Ammon's horn (tissue), 1 donor: ENCODE results near the gene TAP1.

Source experiments
- DNase-seq: peaks from one replicate; pipeline ENCODE4 v3.0.0-alpha.2; 2016; ENCODE audit warnings: low spot score

Gene TAP1

DNA sequence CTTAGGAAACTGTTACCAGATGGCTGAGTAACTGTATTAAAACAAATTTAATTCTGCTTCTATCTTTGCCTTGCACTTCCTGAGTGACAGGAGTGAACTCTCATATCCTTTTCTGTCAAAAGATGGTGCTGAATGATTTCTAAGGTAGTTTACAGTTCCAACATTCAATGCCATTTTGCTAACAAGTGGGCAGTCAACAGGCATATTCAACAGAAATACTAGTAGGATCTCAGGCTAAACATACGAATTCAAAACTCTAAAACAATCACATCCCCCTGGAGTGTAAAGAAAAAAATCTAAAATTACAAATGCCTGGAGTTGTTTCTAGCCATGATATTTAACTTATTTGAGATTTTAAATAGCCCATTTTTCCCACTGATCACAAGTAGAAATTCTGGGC lies 7.2 kb upstream of the TAP1 start:
- DNase-seq, result no peak

DNA sequence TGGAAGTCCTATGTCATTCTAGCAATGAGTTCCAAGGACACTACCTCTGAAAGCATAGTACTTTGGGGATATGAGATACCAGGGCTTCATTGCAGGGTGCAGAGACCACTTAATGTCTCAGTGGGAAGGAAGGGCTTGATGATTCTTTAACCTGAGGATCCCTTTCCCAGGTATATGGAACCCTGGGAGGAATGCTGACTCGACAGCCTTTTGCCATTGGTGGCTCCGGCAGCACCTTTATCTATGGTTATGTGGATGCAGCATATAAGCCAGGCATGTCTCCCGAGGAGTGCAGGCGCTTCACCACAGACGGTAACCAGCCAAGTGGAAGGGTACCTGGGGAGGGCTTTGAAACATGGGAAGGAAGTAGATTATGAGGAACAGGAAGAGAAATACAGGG lies 4.7 kb upstream of the TAP1 start:
- no peak for DNase-seq

DNA sequence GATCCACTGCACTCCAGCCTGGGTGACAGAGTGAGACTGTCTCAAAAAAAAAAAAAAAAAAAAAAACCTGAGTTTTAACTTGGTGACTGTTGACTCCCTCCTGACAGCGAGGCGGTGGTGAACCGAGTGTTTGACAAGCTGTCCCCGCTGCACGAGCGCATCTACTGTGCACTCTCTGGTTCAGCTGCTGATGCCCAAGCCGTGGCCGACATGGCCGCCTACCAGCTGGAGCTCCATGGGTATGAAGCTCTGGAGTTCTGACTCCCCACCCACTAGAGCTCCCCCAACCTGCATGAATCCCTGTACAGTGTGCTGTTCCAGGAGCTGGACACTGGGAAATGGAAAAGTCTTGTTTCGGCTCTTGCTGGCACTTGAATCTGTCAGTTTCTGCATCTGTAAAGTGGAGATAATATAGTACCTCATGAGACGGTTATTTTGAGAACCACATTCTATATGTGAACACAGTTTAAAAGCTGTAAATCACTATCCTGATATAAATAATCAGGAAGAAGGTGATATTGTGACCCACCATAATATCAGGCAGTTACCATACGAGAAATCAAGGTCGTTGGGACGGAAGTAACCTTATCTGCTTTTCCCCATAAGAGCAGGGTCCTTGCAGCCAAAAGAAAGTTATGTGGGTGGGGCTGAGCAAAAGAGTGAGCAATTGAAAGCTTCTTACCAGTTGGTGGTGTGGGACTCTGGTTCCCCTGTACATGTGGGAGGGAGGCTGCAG lies 3.8 kb upstream of the TAP1 start:
- no peak for DNase-seq

DNA sequence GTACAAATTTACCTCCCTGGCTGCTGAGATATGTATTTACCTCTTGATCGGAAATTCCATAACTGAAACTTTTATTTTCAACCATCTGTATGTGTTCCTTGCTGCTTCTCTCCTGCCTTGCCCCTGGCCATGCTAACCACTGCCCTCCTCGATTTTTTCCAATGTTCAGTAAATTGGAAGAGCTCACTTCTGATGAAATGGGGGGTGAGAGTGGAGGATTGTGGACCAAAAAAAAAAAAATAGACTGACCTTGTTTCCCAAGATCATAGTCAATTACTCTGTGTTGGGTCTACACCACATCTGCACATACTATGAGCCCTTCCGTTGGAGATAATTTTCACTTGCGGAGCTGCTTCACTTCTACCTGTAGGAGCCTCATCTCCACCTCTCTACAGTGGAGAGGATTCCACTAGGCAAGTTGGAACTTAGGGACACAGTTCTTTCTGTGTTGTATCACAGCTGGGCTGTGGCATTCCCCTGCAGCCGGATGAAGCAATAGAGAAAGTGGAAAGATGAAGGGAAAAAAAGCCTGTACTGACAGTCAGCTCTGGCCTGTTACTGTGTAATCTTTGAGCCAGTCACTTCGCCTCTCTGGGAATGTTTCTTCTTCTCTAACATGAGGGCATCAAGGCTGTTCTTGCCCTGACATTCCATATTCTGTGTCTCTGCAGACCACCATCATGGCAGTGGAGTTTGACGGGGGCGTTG lies 2.1 kb upstream of the TAP1 start:
- no peak for DNase-seq

DNA sequence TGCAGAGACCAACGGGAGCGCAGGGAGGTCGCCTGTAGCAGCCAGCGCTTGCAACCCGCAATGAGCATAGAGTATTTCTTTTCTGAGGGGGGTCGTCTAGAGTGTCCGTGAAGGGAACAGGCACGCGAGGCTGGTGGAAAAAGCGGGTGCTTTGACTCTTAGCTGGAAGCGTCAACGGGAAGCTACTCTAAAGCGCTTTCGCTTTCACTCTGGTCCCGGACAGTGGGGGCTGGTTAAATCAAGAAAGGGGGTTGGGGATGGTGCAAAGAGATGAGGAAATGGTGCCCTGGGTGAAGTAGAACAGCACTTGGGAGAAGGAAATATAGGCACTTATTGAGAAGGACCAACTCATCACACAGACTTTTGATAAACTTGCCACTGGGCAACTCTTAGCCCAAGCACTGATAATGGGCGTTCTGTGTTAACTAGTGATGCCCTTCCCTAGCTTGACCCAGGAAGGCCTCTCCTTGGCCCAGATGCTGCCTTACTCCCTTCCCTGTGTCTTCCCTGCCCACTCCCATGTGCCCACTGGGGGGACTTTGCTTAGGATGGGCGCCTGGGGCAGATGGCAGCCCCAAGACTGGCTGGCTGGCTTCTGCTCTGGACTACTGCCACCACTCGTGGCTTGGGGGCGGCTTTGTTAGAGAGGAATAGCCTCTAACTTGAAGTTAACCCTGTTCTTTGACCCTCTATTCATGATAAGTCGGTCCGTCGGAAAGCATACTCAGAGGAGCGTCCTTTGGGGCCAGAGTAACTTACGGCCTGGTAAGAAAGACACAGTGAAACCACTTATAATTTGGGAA lies 1.1 kb upstream of the TAP1 start:
- no peak for DNase-seq

DNA sequence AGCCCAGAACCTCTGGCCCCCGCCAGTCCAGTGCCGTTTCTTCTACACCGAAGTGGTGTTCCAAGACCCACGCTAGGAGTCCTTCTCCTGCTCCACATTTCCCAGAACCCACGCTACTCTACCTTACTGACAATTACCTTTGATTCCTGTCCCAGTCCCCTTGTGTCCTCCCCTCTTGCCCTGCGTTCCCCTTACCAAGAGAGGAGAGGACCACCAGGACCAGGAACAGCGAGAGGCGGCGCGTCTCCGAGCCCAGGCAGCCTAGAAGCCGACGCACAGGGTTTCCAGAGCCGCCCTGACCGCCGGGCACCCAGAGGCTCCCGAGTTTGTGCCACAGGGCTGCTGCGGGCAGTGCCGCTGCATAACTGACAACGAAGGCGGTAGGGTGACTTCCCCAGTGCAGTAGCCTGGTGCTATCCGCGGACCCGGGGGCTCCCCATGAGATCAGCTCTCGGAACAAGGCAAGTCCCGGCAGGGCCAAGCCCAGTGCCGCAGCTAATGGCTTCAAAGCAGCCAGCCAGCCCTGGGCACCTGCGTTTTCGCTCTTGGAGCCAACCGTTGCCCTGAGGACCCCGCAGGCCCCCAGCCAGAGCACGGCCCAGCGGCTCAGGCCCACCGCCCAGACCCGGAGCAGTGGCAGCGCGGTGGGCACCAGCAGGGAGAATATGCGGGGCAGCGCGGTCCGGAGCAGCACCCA lies 512 bp downstream of the TAP1 start:
- peak; percentile 54 for DNase-seq

DNA sequence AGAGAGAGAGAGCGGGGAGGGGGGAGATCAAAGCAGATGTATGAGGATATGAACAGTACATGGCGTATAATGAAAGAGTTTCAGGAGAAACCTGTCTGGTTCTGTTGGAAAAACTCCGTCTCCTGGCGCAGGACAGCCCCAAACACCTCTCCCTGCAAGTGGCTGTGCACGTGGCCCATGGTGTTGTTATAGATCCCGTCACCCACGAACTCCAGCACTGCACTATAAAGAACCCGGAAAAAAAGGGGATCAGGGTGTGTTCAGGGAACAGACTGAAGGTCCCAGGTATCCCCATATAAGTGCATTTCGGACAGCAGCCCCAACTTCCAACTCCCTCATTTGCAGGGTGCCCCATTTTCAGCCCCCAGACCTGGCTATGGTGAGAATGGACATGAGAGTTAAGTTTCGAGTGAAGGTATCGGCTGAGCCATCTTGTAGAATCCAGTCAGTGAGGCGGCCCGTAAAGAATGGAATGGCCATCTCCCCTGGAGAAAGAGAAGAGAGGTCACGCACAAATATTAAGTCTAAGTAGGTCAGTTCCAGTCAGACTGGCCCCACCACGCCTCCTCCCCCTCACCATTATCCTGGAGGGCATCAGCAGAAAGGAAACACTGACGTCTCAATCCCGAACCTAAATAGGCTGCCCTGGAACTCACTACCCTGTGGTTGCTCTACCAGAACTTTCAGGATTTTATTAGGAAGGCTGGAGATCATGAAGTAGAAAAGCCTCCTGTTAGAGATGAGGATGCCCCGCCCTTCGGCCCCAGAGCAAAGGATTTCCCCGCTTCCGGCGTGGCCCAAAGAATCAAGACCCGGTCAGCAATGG lies 1.3 kb downstream of the TAP1 start:
- no peak for DNase-seq

DNA sequence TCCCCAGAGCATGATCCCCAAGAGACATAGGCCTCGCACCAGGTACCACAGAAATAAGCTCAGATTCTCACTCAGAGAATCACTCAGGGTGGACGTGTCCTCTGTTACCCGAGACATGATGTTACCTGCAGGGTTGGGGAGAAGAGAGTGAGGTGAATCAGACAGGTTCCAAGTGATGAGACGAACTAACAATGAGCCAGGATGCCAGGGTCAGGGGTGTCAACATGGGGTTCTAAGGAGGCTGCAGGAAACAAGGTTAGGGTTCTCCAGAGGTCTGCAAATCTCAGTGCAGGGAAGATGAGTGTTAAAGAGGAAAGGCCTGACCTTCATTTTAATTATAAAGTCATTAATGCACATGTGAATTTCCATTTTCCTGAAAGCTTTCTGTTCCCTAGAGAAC lies 2.5 kb downstream of the TAP1 start:
- DNase-seq, result no peak

DNA sequence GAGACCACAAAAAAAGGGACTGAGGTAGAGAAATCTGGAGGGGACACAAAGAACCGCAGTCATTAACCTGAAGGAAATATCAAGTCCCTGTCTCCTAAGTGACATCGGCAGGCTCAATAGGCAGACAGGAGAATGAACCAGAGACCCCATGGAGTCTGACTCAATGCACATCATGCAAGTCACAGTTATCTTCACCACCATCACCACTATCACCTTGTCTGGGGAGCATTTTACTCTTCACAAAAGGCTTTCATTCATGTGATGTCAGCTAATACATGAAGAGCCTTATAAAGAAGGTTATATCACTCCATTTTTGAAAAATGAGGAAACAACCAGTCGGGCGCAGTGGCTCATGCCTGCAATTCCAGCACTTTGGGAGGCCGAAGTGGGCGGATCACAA lies 4.4 kb downstream of the TAP1 start:
- no peak for DNase-seq

DNA sequence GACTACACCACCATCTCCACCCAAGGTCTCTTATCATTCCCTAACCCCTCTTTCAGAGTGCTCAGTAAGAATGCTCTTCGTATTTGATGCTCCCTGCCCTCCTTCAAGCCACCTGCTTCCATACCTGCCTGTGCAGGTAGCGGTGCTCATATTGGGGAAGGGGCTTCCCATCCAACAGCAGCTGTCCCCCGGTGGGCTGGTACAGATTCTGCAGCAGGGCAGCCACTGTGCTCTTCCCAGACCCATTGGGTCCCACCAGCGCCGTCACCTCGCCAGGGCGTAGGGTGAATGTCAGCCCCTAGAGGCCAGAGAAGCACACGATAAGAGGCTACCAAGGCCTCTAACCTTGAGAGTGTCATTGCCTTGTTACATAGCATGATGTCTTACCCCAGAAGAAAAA lies 5.7 kb downstream of the TAP1 start:
- DNase-seq, result no peak

DNA sequence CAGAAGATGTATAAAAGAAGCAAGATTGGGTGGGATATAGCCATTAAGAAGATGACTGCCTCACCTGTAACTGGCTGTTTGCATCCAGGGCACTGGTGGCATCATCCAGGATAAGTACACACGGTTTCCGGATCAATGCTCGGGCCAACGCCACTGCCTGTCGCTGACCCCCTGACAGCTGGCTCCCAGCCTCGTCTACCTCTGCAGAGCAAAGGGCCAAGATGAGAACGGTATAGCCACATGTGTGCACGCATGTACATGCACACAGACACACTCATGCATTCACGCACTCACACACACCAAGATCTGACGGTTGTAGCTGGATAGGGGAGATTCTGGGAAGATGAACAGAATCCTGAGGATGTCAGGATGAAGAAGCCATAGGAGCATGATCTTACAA lies 6.5 kb downstream of the TAP1 start:
- no peak for DNase-seq

DNA sequence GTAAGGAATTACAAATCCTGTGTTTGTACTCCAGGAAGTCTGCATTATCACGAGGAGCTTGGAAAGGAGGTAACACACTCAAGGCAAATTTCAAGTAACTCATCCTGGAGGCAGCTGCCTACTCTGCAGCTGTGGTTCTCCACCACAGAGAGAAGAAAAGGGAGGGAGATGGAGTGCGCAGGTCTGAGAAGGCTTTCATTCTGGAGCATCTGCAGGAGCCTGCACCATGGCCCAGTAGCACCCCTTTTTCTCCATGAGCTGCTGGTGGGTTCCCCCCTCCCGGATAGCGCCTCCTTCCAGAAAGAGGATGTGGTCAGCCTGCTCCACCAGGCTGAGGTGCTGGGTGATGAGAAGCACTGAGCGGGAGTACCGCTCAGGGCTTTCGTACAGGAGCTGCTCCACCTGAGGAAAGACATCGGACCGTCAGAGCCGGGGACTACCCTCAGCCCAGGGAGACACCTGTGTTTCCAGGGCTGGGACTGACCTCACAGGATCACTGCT lies 8.1 kb downstream of the TAP1 start:
- DNase-seq, result peak; percentile 56

DNA sequence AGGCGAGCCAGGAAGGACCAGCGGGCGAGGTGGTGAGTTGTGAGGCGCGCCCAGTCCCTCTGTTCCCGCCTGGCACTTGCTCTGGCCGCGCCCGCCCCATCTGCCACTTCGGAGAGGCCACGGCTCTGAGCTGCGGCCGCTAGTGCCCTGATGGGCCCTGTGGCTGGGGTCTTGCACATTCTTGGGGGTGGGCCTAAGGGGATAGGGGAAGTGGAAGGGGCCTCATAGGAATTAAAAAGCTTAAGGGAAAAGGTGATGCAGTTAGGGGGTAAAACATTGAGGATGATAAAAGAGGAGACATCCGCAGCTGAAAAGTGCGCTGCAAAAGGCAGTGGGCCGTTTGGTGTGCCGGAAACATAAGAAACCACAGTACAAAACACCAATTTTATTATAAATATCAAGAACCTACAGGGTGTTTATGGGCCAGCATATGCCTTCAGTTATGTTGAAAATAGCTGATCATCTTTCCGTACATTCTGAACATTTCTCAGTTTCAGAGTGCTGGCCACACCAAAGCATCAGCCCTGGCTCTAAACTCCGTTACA lies 8.6 kb downstream of the TAP1 start:
- DNase-seq, result no peak

DNA sequence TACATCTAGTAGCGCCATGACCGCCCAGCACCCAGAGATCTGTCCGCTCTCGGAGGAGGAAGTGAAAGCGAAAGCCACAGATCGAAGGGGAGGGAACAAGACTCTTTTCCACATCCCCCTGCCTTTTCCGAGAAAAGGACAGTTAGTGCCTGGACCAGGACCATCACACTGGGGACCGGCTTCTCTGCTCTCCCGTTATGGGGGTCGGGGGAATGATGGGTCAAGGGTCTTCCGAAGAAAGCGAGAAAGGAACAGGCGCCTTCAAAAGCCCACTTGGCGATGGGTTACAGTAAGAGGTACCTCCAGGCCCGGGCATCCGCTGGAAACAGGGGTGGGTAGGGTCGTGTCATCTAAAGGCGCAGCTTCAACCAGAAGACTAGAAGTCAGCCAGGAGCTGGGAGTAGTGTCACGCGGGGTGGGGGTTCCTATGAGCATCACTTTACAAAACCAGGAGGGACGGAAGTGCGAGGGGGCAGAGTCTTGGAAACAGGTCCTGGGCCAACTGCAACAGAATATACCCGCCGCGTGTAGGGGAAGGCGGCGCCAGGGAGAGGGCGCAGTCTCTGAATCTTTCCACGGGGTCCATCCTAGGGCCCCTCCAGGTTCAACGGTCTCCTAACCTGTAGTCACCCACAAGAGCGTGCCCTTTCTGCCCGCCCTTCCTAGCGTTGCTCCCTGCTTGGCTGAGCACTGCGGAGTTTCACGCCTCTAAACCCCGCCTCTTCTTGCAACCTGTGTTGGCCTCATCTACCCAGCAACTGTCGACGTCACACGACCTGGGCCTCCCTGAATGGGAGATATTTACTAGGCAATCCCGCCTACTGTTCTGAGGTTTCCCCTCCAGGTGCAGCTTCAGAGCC lies 9.3 kb downstream of the TAP1 start, which contains the start of gene PSMB8:
Gene PSMB8 (minus strand): TSS at position 69 of the 860 bp plus-strand sequence. CDS start 51 bp downstream, at position 18.
- DNase-seq, result peak; percentile 98

DNA sequence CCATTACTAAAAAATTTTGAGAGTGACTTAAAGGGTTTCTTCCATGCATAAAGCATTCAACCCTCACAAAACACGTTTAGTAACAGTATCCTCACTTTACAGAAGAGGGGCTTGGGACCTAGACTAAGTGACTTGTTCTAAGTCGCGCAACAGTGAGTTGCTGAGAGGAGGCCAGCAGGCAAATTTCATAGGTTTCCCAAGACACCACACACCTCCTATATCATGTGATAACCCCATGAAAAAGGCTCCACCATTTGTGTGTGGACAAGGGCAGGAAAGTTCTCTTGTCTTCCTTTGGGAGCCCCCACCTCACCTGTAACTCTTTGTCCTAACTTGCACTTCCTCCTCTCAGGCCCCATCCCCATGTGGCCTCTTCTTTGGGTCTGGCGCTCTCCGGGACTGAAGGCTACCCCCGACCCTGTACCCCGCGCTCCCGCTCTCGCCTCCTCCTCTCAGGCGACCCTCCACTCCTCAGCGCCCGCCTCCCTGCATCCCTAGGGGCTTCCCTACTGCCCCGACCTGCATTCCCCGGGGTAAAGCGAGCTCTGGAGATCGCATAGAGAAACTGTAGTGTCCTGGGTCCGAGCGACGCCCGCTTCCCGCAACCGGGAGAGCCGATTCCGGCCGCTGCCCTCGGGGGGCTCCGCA lies 10.0 kb downstream of the TAP1 start:
- no peak for DNase-seq

DNA sequence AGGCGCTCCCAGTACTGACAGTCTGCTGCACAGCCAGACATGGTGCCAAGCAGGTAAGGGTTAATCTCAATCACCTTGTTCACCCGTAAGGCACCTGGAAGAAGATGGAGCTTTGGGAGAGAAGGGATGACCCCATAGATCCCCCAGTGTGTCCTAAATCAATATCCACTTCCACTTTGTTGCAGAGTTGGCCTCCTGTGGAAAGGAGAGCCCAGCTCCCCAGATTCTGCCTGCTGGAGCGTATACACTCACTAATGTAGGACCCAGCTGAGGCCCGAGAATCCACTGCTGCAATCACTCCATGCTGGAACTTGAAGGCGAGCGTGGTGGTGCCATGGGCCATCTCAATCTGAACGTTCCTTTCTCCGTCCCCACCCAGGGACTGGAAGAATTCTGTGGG lies 10.8 kb downstream of the TAP1 start:
- DNase-seq, result no peak

DNA sequence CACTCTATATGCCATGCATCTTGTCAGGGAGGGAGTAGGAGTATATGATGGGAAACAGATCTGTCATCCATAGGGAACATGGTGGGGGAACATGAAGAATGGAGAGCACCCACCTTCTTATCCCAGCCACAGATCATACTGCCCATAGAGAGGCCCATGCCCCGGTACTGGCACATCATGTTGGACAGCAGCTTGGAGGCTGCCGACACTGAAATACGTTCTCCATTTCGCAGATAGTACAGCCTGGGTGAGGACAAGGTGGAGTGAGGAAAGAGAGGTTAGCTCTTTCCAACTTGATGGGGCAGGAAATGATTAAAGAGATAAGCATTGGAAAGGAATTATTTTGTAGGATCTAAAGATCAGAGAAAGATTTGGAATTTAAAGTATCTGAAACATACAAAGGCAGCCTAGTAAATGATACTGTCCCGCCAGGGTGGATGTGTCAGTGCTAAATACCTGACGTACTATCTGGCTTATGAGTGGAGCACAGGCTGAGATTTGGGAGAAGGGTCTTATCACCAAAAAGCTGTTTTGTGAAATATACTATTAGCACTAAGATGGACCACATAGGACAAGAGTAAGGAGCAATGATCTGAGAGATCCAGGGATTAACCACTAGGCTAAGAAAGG lies 11.4 kb downstream of the TAP1 start:
- no peak for DNase-seq

DNA sequence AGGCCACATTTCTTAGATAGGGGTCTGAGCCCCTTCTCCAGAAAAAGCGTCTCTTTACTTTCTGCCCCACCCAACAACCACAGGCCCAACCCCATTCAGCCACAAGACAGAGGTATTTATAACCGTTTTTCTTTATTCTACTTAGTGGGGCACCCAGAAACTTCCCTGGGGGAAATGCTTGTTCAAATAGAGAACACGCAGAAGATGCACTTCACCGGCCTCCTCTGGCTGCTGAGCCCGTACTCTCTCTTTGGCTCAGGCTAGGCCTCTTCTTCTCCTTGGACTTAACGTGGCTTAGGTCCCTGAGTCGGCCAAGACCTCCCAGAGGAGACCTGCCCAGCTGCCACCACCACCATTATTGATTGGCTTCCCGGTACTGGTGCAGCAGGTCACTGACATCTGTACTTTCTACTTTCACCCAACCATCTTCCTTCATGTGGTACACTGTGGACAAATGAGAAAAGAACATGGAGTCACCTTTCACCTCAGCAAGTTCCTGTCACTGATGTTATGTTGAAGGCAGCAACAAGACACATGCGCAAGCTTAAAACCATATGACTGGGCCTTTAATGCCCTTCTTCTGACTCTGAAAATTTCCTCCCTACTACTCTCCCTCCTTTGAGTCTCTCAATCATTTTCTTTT lies 12.8 kb downstream of the TAP1 start:
- DNase-seq, result no peak
